Spleen (tissue), 11 donors: ENCODE data around the gene IHH. TPM values are rescaled to one million over a fixed set of nuclear protein-coding genes. Genes with fewer than 3 reads are reported as not detected.

Experiments
- DNase-seq: peaks from one replicate; pipeline ENCODE4 v3.0.0-alpha.2; 2020
- H3K27ac ChIP-seq, 8 donors: fragments of 200-600 bp; sonication (generic) in 7 of 8; 1 replicate in 4 of 8; 2 replicates in 4 of 8; pipeline versions ENCODE4 v1.5.0 to v1.8.0; 2016 to 2021; ENCODE audit warnings: inconsistent platforms in 4 of 8, mild to moderate bottlenecking in 4 of 8, moderate library complexity in 1 of 8
- H3K27me3 ChIP-seq, 7 donors: fragments of 200-600 bp; sonication (generic) in 6 of 7; replicated peaks in 1 of 7; 1 replicate in 4 of 7; 2 replicates in 3 of 7; pipeline versions ENCODE4 v1.5.0 to v1.8.0; 2016 to 2021; ENCODE audit warnings: inconsistent platforms in 3 of 7, mild to moderate bottlenecking in 1 of 7
- H3K36me3 ChIP-seq, 6 donors: fragments of 200-600 bp; sonication (generic) in 5 of 6; 1 replicate in 4 of 6; 2 replicates in 2 of 6; pipeline versions ENCODE4 v1.5.0 to v1.8.0; 2016 to 2021; ENCODE audit warnings: inconsistent platforms in 2 of 6
- H3K4me1 ChIP-seq, 6 donors: fragments of 200-600 bp; sonication (generic) in 5 of 6; 1 replicate in 3 of 6; 2 replicates in 3 of 6; pipeline versions ENCODE4 v1.5.0 to v1.8.0; 2016 to 2021; ENCODE audit warnings: inconsistent platforms in 3 of 6
- H3K4me3 ChIP-seq, 8 donors: fragments of 200-600 bp; sonication (generic) in 7 of 8; 1 replicate in 4 of 8; 2 replicates in 4 of 8; pipeline versions ENCODE4 v1.5.0 to v1.8.0; 2016 to 2021; ENCODE audit warnings: inconsistent platforms in 4 of 8, mild to moderate bottlenecking in 4 of 8, moderate library complexity in 2 of 8
- H3K9me3 ChIP-seq, 8 donors: fragments of 200-600 bp; sonication (generic) in 7 of 8; 1 replicate in 4 of 8; 2 replicates in 4 of 8; pipeline versions ENCODE4 v1.5.0 to v1.8.0; 2016 to 2021; ENCODE audit warnings: inconsistent platforms in 4 of 8
- POLR2A ChIP-seq, 3 donors: fragments of 450-650 bp; IDR thresholded peaks; one replicate each; pipeline ENCODE4 v1.5.1; 2017; ENCODE audit warnings: antibody characterized with exemption in 3 of 3, mild to moderate bottlenecking in 1 of 3
- POLR2AphosphoS5 ChIP-seq, 3 donors: sonication (generic); formaldehyde crosslinking; IDR thresholded peaks; one replicate each; pipeline ENCODE4 v1.5.1; 2017; ENCODE audit warnings: antibody characterized with exemption in 3 of 3
- WGBS, 5 donors: extraction: QIAGEN DNeasy Blood & Tissue Kit in 3 of 5; methylation state at CpG; one replicate each; pipeline versions ENCODE4 v1.1.5 to v1.1.7; 2013 to 2018; 5-methylcytosine and 5-hydroxymethylcytosine counted together
- intact Hi-C: fragments of 100-400 bp; cut with DNase I; formaldehyde crosslinking; loops from one replicate; pipeline ENCODE4 v1.15.0; 2023; ENCODE audit warnings: low total_unique reads
- polyA plus RNA-seq, 3 donors: library from polyadenylated mRNA; stranded (reverse); fragments of 200-250 nt; gene quantifications; one replicate each; pipeline ENCODE4 v1.2.1, GENCODE V29; 2013
- total RNA-seq, 7 donors: library from RNA; depleted of rRNA in 3 of 7; stranded (reverse); fragments of >200 nt in 3 of 7; fragmentation: NEBNext Ultra II Directional in 4 of 7; extraction: Animal tissue kit (Norgen Biotek cat#: 25700) in 4 of 7; gene quantifications; one replicate each; pipeline versions ENCODE4 v1.1.0 to v1.2.1, GENCODE V29; 2016 to 2021
- TF ChIP-seq, protein P1 (sequence below), 11 experiments: fragments of 200-600 bp in 7 of 11; fragments of 450-650 bp in 4 of 11; sonication (generic) in 4 of 11; IDR thresholded peaks in 8 of 11; conservative IDR thresholded peaks in 3 of 11; 1 replicate in 7 of 11; 2 replicates in 4 of 11; pipeline versions ENCODE4 v1.4.0 to v1.8.0; 2016 to 2021; ENCODE audit warnings: antibody characterized with exemption in 11 of 11, inconsistent platforms in 4 of 11, mild to moderate bottlenecking in 1 of 11
- donor health status: healthy with polysubstance abuse.
- donor health status: DM: no; HTN: no; CAD: no; lungs with moderate emphysema.
- donor health status: DM: no; HTN: no; CAD: no.
- donor health status: Bipolar disorder and iron deficiency.
- donor health status: healthy.
- donor health status: DM: no; HTN: no; CAD: no.
- donor health status: DM: yes; HTN: yes; CAD: no.

The IHH gene
- total and polyA plus RNA-seq, 10 donors, result 0.06 to 0.13 TPM; not detected in 8

DNA sequence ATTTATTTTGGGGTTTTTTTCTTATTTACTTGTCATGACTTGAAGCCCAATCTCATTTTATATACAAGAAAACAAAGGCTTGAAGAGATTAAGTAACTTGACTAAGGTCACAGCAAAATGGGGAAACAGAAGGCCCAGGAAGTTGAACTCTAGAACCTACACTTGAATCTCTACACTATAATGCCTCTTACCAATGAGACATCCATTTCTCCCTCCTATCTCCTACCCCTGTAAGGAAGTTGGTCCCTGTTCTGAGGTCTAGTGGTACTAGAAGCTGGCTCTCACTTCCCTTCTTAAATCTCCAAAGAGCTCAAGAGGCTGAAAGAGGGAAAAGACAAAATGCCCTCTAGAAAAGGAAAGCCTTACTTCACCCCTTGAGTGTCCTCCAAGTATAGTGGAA lies 25.5 kb upstream of the IHH start:
- no peaks in the 10 kb centered on the region for H3K27me3 ChIP-seq
- DNase-seq, result no peak
- H3K4me3 ChIP-seq, result no peak overlapping the region
- TF ChIP-seq, protein P1, sequence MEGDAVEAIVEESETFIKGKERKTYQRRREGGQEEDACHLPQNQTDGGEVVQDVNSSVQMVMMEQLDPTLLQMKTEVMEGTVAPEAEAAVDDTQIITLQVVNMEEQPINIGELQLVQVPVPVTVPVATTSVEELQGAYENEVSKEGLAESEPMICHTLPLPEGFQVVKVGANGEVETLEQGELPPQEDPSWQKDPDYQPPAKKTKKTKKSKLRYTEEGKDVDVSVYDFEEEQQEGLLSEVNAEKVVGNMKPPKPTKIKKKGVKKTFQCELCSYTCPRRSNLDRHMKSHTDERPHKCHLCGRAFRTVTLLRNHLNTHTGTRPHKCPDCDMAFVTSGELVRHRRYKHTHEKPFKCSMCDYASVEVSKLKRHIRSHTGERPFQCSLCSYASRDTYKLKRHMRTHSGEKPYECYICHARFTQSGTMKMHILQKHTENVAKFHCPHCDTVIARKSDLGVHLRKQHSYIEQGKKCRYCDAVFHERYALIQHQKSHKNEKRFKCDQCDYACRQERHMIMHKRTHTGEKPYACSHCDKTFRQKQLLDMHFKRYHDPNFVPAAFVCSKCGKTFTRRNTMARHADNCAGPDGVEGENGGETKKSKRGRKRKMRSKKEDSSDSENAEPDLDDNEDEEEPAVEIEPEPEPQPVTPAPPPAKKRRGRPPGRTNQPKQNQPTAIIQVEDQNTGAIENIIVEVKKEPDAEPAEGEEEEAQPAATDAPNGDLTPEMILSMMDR (IDR thresholded peaks at IDR 0.05 in 8 of 11, conservative IDR thresholded peaks at IDR 0.05 in 3 of 11), result no peak
- peaks cover 0 to 13% (median 0%) of the 10 kb centered on the region in 6 donors for H3K36me3 ChIP-seq
- H3K4me1 ChIP-seq, result peaks cover 0 to 47% (median 6%) of the 10 kb centered on the region in 6 donors
- H3K9me3 ChIP-seq, result no peaks in the 10 kb centered on the region
- H3K27ac ChIP-seq, result no peak overlapping the region
- intact Hi-C loops, result no loop called here

DNA sequence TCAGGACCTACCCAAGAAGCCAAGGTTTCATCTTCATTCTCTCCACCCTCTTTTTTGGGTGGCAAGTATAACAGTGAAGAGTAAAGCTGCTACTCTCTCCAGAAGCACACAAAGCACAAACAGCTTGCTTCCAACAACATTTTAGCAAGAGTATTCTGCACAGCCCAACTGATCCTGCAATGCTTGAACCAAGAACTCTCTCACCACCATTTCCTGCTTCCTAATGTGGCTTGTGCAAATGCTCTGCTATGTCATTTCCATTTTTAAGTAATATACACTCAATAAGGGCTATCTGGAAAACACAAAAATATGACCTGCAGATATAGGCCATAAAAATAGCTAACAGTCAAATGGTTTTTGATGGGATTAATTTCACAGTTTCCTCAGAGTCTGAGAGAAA lies 24.1 kb upstream of the IHH start:
- H3K9me3 ChIP-seq, result no peaks in the 10 kb centered on the region
- H3K4me3 ChIP-seq, result no peak overlapping the region
- no peak for DNase-seq
- TF ChIP-seq POLR2A (IDR thresholded peaks at IDR 0.05), result no peak
- TF ChIP-seq, protein P1 (IDR thresholded peaks at IDR 0.05 in 8 of 11, conservative IDR thresholded peaks at IDR 0.05 in 3 of 11), result no peak
- TF ChIP-seq POLR2AphosphoS5 (IDR thresholded peaks at IDR 0.05), result no peak
- no peaks in the 10 kb centered on the region for H3K27me3 ChIP-seq
- H3K4me1 ChIP-seq, result peaks cover 0 to 47% (median 6%) of the 10 kb centered on the region in 6 donors
- intact Hi-C loops, result no loop called here
- H3K36me3 ChIP-seq, result peaks cover 0 to 5% (median 0%) of the 10 kb centered on the region in 6 donors
- H3K27ac ChIP-seq, result no peak overlapping the region

DNA sequence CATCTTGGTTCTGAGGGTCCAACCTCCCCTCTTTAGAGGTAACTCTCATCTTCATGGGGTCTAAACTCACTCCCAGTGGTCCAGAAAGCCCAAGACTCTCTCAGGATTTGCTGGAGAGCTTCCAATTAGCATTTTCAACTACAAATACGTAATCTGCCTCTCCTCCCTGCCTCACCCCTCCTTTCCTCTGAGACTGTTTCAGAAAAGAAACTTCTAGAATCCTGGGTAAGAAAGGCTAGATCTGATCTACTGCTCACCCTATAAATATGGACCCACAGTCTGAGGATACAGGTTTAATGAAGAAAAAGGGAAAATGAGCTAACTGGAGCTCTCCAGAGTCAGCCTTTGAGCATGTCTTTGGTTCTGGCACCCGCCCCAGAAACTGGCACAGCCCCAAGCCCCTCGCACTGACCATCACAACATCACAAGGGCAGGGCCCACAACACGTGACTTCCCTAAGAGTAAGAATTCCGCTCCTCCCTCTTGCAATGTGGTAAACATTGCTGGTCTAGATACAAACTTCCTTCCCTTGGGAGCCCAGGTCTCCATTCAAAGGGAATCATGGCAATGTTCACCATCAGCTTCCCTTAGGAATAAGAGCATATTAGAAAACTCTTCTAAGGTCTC lies 21.7 kb upstream of the IHH start:
- intact Hi-C loops, result no loop called here
- no peak for DNase-seq
- H3K27ac ChIP-seq, result no peak overlapping the region
- WGBS, 5 donors, result 57 to 73% (median 71%) methylated on average over 5 of the region's 5 CpGs
- H3K9me3 ChIP-seq, result no peaks in the 10 kb centered on the region
- peaks cover 0 to 10% (median 6%) of the 10 kb centered on the region in 6 donors for H3K36me3 ChIP-seq
- no peaks in the 10 kb centered on the region for H3K27me3 ChIP-seq
- no peak overlapping the region for H3K4me3 ChIP-seq
- TF ChIP-seq, protein P1 (IDR thresholded peaks at IDR 0.05 in 8 of 11, conservative IDR thresholded peaks at IDR 0.05 in 3 of 11), result no peak
- TF ChIP-seq POLR2AphosphoS5 (IDR thresholded peaks at IDR 0.05) (no peak), POLR2A (IDR thresholded peaks at IDR 0.05) (no peak)
- peaks cover 0 to 47% (median 6%) of the 10 kb centered on the region in 6 donors for H3K4me1 ChIP-seq

DNA sequence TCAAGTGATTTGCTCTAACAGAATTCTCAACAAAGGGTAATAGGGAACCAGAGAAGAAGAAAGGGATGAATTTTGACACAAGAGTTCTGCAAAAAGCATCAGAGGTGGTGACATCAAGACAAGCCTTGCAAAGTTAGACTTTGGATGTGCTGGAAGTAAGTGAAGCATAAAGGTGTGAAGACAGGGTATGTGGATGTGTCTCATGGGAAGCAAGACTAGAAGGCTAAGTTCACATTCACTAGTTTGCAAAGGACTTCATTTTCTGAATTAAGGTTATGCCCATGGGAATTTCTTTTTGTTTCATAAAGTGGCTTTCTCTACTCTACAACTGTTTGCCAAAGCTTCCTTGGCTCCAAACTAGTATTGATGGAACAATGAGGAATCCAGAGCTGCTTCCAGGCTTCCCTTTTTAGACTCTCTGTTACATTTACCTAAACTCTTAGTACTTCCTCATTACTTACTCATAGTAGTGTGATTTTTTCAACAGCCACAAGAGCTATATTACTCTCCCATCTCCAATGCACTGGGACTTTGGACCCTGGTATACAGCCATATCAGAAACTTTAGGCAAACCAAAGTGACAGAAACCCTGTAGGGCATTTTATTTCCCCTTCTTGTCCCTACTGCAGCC lies 21.1 kb upstream of the IHH start:
- H3K36me3 ChIP-seq, result peaks cover 0 to 17% (median 12%) of the 10 kb centered on the region in 6 donors
- peaks cover 0 to 43% (median 5%) of the 10 kb centered on the region in 6 donors for H3K4me1 ChIP-seq
- H3K4me3 ChIP-seq, result no peak overlapping the region
- H3K9me3 ChIP-seq, result no peaks in the 10 kb centered on the region
- no peak overlapping the region for H3K27ac ChIP-seq
- no peak for TF ChIP-seq POLR2AphosphoS5 (IDR thresholded peaks at IDR 0.05)
- TF ChIP-seq, protein P1 (IDR thresholded peaks at IDR 0.05 in 8 of 11, conservative IDR thresholded peaks at IDR 0.05 in 3 of 11), result no peak
- TF ChIP-seq POLR2A (IDR thresholded peaks at IDR 0.05), result no peak
- intact Hi-C loops, result no loop called here
- H3K27me3 ChIP-seq, result no peaks in the 10 kb centered on the region
- DNase-seq, result no peak
